T-helper 2 cell treated with Interferon-gamma antibody and Interleukin-4, amounts not matched to agents 100 ng/mL and 5 ng/mL, for 36 hours (primary cell): ENCODE measurements around the gene TP73. TPM values are rescaled to one million over a fixed set of nuclear protein-coding genes. Genes with fewer than 3 reads are reported as not detected.

Source experiments
- intact Hi-C: fragments of 100-400 bp; cut with micrococcal nuclease; formaldehyde crosslinking; loops from one replicate; pipeline ENCODE4 v1.15.1; 2023
- total RNA-seq: library from RNA; stranded (reverse); gene quantifications from 2 replicates; pipeline ENCODE4 v1.2.3, GENCODE V29; 2022

Gene TP73
- total RNA-seq, 1 donor from 2014 or later = 2.6 TPM

- intact Hi-C loops = no loop called here
These were observed 18.8 kb upstream of the TP73 start for GRCh38 chr1:3633344-3634058.

DNA sequence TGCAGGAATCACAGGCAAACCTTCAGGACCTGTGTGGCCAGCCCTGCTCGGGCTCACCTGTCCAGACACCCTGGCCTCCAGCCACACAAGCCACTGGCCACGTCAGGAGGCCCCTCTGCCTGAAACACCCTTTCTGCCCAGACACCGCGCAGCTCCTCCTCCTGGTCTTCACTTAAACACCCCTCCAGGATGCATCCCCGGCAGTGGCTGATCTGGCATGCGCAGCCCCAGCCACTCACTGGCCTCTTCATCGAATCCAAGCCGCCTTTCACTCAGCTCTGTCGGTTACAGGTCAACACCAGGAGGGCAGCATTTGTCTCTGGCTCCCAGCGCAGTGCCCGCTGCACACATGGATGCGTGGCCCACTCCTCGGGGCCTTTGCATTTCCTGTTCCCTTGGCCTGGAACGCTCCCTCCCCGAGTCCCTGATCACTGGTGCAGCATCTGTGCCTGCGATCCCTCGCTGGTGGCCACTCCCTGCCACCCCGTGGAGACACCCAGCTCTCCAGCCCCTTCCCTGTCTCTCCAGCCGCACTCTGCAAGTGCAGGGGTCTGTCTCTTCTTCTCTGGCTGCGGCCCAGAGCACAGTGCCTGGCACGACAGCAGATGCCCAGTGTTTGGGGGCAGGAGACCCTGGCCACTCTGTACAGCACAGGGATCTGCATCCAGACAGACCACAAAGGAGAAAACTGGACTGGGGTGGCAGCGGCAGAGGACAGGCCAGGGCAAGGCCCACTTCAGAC is 18.1 kb upstream of the TP73 start:
- intact Hi-C loops = no loop called here

DNA sequence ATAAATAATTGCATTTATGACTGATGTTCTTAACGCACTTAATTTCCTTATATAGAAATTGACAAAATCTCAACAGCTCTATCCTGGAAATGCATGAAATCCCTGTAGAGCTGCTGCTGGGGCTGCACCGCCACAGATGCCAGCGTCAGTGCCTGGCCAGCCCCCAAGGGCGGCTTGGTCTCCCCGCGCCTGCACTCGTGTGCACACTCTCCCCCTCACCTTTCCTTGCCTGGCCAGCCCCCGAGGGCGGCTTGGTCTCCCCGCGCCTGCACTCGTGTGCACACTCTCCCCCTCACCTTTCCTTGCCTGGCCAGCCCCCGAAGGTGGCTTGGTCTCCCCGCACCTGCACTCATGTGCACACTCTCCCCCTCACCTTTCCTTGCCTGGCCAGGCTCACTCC is 16.2 kb upstream of the TP73 start:
- intact Hi-C loops = no loop called here

GRCh38 chr1:3636531-3636930 is 15.8 kb upstream of the TP73 start:
- intact Hi-C loops = no loop called here

DNA sequence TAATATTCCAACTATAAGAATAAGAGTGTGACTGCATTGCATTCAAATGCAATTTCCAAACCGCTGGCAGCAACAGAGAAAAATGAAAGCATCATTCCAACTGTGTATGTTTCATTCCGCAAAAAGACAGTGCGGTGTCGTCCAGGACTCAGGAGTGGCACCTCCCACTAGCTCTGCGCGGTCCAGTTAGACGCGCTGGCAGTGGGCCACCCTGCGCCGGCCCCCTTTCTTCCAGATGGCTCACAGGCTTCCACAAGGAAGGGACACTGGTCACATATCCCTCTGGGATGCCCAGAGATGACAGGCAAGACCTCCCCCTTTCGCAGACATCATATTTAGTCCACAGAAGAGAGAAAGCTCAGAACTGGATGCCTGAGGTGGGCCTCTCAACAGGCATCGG is 14.3 kb upstream of the TP73 start:
- intact Hi-C loops = no loop called here

DNA sequence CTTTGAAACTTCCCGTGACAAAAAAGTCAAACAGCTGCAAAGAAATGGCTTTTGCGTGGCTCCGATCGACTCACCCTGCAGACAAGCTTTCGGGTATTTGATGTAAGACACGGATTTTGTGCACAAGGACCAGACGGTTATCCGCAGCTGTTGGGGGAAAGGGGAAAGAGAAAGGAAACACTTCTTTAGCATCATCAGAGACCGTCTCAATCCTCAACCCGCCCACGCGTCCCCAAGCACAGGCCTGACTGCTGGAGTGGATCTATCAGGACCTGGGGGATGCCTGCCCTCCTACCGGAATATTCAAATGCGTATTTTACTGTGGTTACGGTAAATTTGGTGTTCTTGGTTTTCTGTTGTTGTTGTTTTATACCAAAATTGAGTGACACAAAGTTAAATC is 13.6 kb upstream of the TP73 start:
- intact Hi-C loops = no loop called here

DNA sequence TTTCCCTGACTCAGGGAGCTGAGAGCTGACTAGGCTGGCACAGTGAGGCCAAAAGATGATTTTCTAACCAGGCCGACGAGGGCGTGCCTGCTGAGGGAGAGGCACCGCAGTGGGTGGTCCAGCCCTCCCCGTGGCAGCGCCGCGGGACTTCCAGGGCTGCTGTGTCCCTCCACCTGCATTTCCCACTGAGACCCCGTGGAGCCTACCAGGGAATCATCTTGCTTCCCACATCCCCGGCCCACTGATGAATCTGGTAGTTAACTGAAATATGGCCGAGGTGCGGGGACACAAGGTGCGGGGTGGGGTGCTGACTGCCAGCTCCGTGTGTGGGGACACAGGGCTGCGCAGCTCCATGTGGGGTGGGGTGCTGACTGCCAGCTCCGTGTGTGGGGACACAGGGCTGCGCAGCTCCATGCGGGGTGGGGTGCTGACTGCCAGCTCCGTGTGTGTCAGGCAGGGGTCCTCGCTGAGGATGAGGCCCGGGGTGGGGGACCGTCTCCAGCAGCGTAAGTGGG is 12.9 kb upstream of the TP73 start:
- intact Hi-C loops = no loop called here

DNA sequence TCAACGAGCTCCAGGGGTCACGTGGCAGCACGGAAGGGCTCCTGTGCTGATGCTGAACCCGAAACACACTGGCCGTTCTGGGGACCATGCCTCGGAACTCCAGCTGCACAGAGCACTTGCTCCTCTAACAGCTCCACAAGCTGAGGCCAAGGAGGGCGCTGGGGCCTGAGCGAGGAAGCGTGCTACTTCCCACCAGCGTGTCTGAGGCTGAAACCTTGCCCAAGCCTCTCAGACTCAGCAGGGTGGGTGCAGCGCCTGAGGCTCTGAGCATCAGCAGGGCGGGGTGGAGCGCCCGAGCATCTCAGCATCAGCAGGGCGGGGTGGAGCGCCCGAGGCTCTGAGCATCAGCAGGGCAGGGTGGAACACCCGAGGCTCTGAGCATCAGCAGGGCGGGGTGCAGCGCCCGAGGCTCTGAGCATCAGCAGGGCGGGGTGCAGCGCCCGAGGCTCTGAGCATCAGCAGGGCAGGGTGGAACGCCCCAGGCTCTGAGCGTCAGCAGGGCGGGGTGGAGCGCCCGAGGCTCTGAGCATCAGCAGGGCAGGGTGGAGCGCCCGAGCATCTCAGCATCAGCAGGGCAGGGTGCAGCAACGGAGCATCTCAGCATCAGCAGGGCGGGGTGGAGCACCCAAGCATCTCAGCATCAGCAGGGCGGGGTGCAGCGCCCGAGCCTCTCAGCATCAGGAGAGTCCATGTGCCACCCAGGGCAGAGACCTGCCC is 12.0 kb upstream of the TP73 start:
- intact Hi-C loops = no loop called here

GRCh38 chr1:3641046-3641760 is 11.1 kb upstream of the TP73 start:
- intact Hi-C loops = no loop called here

DNA sequence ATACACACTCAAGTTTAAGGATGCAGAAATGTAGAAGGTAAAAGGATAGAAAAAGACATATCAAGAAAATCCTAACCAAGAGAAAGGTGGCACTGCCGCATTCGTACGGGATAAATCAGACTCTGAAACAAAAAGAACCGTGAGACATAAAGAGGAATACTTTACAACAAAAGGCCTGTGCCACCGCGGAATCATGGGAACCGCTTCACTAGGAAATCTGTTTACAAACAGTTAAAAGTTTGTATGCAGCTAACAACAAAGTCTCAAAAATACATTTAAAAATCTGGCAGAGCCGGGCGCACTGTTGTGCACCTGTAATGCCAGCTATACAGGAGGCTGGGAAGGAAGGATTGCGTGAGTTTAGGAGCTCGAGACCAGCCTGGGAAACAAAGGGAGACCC is 10.5 kb upstream of the TP73 start:
- intact Hi-C loops = no loop called here

DNA sequence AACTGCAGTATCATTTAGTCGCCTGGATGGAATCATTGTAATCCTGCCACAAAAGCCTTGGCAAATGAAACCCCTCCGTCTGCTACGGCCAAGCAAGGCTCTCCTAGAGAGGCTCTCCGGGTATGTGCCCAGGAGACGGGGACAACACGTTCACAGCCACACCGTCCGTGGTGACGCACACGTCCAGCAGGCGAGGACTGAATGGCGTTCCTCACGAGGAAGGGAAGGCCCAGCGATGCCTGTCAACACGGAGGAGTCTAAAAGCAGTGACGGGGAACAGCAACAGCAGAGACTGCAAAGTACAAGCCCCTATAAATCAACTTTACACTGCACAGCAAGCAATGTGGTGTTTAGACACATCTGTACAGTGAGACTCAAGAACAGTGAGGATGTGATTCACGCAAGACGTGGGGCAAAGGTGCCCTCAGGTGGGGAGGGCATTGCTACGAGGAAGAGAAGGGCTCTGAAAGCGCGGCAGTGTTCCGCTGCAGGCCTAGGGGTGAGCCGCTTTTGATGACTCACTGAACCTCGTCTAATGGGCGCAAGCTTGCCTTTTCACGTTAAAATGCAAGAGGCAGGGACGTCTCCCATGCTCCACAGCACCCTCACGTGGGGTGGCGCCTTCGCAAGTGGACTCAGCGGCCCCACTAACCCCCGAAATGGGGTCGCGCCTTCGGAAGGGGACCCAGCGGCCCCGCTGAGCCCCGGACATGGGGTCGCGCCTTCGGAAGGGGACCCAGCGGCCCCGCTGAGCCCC is 9.2 kb upstream of the TP73 start:
- intact Hi-C loops = no loop called here

- intact Hi-C loops = no loop called here
These were observed 8.0 kb upstream of the TP73 start for GRCh38 chr1:3644273-3644672.

DNA sequence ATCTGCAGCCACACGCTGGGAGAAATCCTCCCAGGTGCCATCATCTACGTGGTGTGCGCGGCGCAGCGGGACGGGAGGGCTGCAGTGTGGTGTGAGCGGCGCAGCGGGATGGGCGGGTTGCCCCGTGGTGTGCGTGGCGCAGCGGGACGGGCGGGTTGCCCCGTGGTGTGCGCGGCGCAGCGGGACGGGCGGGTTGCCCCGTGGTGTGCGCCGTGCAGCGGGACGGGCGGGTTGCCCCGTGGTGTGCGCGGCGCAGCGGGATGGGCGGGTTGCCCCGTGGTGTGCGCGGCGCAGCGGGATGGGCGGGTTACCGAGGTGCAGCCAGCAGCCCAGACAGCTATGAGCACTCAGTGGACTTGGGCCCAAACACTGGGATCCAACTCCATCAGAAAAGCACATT is 7.1 kb upstream of the TP73 start:
- intact Hi-C loops = no loop called here

DNA sequence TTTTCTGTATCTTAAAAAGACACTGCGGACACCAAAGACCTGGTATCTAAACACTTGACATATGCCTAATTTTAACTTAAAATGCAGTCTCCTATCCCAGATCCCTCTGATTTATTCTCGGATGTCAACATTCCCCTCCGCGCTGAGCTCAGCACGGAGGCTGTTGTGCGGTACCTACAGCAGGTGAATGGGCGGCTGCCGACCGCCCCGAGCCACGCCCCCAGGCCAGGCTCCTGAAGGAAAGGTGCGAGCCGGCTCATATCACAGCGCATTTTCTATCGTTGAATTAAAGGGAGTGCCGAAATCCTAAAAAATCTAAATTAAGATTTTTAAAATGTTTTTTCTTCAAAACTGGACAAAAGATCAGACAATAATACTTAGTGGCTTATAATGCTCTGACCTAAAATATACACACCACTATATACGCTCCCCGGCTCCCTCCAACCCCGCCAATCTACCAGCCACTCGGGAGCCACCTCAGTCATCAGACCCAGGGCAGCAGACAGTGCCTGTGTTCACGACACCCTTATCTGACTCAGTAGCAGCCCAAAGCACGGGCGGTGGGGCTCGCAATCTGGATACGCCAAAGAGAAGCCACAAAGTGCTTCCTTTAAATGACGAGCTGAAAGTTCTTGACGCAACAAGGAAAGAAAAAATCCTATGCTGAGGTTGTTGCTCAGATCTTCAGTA is 6.5 kb upstream of the TP73 start:
- intact Hi-C loops = no loop called here

GRCh38 chr1:3646596-3646995 is 5.7 kb upstream of the TP73 start:
- intact Hi-C loops = no loop called here

- intact Hi-C loops = loop anchor here (1.0 to 10.0 kb wide), 4 partner anchors 25 to 147 kb away; partner anchors contain the start of genes LRRC47 and SMIM1
These were observed 2.7 kb upstream of the TP73 start, which contains the start of gene WRAP73 for GRCh38 chr1:3649342-3650247. TSS of gene WRAP73 (minus strand) at chr1:3650103. CDS start at chr1:3649999, 104 bp downstream.

DNA sequence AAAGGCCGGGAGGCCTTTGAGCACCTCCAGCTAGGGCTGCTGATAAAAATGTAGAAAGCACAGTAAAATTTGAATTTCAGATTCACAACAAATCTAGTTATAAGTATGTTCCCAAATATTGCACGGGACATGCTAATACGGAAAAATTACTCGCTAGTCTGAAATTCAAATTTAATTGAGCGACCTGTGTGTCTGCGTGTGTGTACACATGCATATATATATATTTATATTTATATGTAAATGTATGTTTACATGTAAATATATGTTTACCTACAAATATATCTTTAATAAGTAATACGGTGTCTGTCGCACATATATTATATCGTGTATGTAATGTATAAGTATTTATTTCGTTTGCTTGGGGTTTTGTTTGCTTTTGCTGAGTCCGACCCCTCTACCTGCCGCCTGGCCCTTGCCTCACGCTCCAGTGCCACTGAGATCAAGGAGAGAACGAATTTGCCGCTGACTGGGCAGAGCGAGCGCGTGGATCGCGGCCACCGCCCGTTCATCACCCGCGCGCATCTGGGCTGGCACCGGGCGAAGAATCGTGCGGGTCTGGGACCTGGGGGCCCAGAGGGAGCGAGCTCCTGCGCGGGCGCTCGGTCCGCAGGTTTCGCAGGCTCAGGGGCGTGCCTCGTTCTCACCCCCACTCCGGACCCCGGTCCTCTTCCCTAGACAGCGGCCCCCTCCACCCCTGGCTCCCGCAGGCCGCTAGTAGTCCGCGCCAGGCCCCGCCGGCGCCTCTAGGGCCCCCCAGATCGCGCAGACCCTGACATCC is 1.9 kb upstream of the TP73 start:
- intact Hi-C loops = loop anchor here (1.0 to 10.0 kb wide), 4 partner anchors 26 to 146 kb away; partner anchors contain the start of genes LRRC47 and SMIM1
